ENCODE results near the gene KLHL35.

The KLHL35 gene

GRCh38 chr11:75447415-75447814 lies 14.4 kb upstream of the KLHL35 start:
- Mint-ChIP-seq H3K27me3 (ENCODE audit: low read depth) (peaks cover 48% of the 10 kb centered on the region), H3K36me3 (ENCODE audit: low read depth) (no peaks in the 10 kb centered on the region), H3K4me1 (peaks cover 4% of the 10 kb centered on the region), H3K9me3 (no peaks in the 10 kb centered on the region), H3K4me3 (no peak overlapping the region), H3K27ac (no peak overlapping the region)
- TF ChIP-seq, protein P1, sequence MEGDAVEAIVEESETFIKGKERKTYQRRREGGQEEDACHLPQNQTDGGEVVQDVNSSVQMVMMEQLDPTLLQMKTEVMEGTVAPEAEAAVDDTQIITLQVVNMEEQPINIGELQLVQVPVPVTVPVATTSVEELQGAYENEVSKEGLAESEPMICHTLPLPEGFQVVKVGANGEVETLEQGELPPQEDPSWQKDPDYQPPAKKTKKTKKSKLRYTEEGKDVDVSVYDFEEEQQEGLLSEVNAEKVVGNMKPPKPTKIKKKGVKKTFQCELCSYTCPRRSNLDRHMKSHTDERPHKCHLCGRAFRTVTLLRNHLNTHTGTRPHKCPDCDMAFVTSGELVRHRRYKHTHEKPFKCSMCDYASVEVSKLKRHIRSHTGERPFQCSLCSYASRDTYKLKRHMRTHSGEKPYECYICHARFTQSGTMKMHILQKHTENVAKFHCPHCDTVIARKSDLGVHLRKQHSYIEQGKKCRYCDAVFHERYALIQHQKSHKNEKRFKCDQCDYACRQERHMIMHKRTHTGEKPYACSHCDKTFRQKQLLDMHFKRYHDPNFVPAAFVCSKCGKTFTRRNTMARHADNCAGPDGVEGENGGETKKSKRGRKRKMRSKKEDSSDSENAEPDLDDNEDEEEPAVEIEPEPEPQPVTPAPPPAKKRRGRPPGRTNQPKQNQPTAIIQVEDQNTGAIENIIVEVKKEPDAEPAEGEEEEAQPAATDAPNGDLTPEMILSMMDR (IDR thresholded peaks at IDR 0.05; ENCODE audit: unreplicated experiment in 3 of 3) = no peak

DNA sequence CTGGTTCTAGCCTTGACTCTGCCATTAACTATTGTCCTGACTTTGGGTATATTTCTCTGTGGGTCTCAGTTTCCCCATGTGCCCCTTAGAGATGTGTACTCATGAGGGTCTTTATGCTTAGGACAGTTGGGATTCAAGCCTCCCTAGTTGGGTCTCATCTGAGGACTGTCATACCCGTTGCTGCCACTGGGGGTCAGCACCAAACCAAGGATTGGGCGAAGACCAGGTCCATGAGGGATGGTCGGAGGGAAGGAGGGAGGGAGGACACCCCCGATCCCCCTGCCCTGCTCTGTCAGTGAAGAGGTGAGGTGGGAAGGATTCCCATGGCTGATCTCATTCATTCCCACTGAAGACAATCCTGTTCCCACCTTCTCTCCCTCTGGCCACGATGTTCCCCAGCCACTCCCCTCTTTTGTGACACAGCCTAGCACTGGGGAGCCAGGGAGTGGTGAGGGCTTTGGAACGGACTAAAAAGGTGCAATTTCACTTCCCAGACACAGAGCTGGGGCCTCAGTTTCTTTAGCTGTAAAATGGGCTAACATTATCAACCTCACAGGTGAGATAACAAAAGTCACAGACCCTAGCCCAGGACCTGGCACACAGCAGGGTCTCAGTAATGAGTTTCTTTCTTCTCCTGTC lies 12.4 kb upstream of the KLHL35 start:
- H3K27me3 Mint-ChIP-seq (ENCODE audit: low read depth) = peaks cover 35% of the 10 kb centered on the region
- H3K36me3 Mint-ChIP-seq (ENCODE audit: low read depth) = no peaks in the 10 kb centered on the region
- no peaks in the 10 kb centered on the region for H3K9me3 Mint-ChIP-seq
- peaks cover 9% of the 10 kb centered on the region for H3K4me1 Mint-ChIP-seq
- H3K27ac Mint-ChIP-seq = peak overlapping the region in 1 of 3 experiments; percentile 17
- no peak overlapping the region for H3K4me3 Mint-ChIP-seq
- TF ChIP-seq, protein P1 (IDR thresholded peaks at IDR 0.05; ENCODE audit: unreplicated experiment in 3 of 3) = peak; percentile 94 to 98 (median 96)

- Mint-ChIP-seq H3K9me3 (no peaks in the 10 kb centered on the region), H3K36me3 (ENCODE audit: low read depth) (no peaks in the 10 kb centered on the region), H3K4me1 (peaks cover 9% of the 10 kb centered on the region), H3K27ac (peak overlapping the region in 1 of 3 experiments; percentile 67), H3K4me3 (no peak overlapping the region), H3K27me3 (ENCODE audit: low read depth) (peaks cover 29% of the 10 kb centered on the region)
- TF ChIP-seq, protein P1 (IDR thresholded peaks at IDR 0.05; ENCODE audit: unreplicated experiment in 3 of 3) = no peak
Measured at GRCh38 chr11:75443043-75443442, 10.0 kb upstream of the KLHL35 start.

- Mint-ChIP-seq H3K27me3 (ENCODE audit: low read depth) (peaks cover 29% of the 10 kb centered on the region), H3K36me3 (ENCODE audit: low read depth) (no peaks in the 10 kb centered on the region), H3K4me1 (peaks cover 9% of the 10 kb centered on the region), H3K4me3 (no peak overlapping the region), H3K9me3 (no peaks in the 10 kb centered on the region), H3K27ac (peak overlapping the region in 1 of 3 experiments; percentile 67)
- TF ChIP-seq, protein P1 (IDR thresholded peaks at IDR 0.05; ENCODE audit: unreplicated experiment in 3 of 3) = no peak
Measured at GRCh38 chr11:75442161-75442885, 9.3 kb upstream of the KLHL35 start.

GRCh38 chr11:75441804-75442132 lies 8.8 kb upstream of the KLHL35 start:
- no peak overlapping the region for H3K4me3 Mint-ChIP-seq
- H3K36me3 Mint-ChIP-seq (ENCODE audit: low read depth) = no peaks in the 10 kb centered on the region
- H3K4me1 Mint-ChIP-seq = peaks cover 9% of the 10 kb centered on the region
- no peaks in the 10 kb centered on the region for H3K9me3 Mint-ChIP-seq
- TF ChIP-seq, protein P1 (IDR thresholded peaks at IDR 0.05; ENCODE audit: unreplicated experiment in 3 of 3) = no peak
- H3K27ac Mint-ChIP-seq = no peak overlapping the region
- peaks cover 32% of the 10 kb centered on the region for H3K27me3 Mint-ChIP-seq (ENCODE audit: low read depth)
